Measurements from ENCODE around the gene TMEFF2. TPM values are rescaled to one million over a fixed set of nuclear protein-coding genes. Genes with fewer than 3 reads are reported as not detected.

The TMEFF2 gene
- total and polyA plus RNA-seq, 3 donors from 2014 or later = 2.2 to 3.0 (median 2.7) TPM

- DNase-seq = no peak
- Histone ChIP-seq H3K27ac (no peak overlapping the region), H3K27me3 (no peaks in the 10 kb centered on the region), H3K4me3 (no peak overlapping the region), H3K9me3 (no peaks in the 10 kb centered on the region), H3K4me1 (no peaks in the 10 kb centered on the region), H3K36me3 (ENCODE audit: low read depth, missing control alignments) (no peaks in the 10 kb centered on the region)
- intact Hi-C loops (cut with DNase I; ENCODE audit: low total_unique reads) = no loop called here
- TF ChIP-seq, protein P1, sequence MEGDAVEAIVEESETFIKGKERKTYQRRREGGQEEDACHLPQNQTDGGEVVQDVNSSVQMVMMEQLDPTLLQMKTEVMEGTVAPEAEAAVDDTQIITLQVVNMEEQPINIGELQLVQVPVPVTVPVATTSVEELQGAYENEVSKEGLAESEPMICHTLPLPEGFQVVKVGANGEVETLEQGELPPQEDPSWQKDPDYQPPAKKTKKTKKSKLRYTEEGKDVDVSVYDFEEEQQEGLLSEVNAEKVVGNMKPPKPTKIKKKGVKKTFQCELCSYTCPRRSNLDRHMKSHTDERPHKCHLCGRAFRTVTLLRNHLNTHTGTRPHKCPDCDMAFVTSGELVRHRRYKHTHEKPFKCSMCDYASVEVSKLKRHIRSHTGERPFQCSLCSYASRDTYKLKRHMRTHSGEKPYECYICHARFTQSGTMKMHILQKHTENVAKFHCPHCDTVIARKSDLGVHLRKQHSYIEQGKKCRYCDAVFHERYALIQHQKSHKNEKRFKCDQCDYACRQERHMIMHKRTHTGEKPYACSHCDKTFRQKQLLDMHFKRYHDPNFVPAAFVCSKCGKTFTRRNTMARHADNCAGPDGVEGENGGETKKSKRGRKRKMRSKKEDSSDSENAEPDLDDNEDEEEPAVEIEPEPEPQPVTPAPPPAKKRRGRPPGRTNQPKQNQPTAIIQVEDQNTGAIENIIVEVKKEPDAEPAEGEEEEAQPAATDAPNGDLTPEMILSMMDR (IDR thresholded peaks at IDR 0.05) = no peak
- TF ChIP-seq POLR2A (IDR thresholded peaks at IDR 0.05) = no peak
These were observed 176.9 kb downstream of the TMEFF2 start for GRCh38 chr2:192017844-192018243.

- 97 to 100% methylated on average over 1 of the region's 1 CpG for WGBS, 2 donors
- Histone ChIP-seq H3K4me3 (no peak overlapping the region), H3K27me3 (no peaks in the 10 kb centered on the region), H3K36me3 (ENCODE audit: low read depth, missing control alignments) (no peaks in the 10 kb centered on the region), H3K27ac (no peak overlapping the region), H3K9me3 (no peaks in the 10 kb centered on the region), H3K4me1 (no peaks in the 10 kb centered on the region)
- intact Hi-C loops (cut with DNase I; ENCODE audit: low total_unique reads) = no loop called here
- no peak for TF ChIP-seq POLR2A (IDR thresholded peaks at IDR 0.05)
- TF ChIP-seq, protein P1 (IDR thresholded peaks at IDR 0.05) = no peak
- no peak for DNase-seq
These were observed 178.5 kb downstream of the TMEFF2 start for GRCh38 chr2:192016265-192016664.

GRCh38 chr2:192013211-192013610 is 181.5 kb downstream of the TMEFF2 start:
- no peaks in the 10 kb centered on the region for H3K9me3 ChIP-seq
- H3K4me3 ChIP-seq = no peak overlapping the region
- no peaks in the 10 kb centered on the region for H3K4me1 ChIP-seq
- DNase-seq = no peak
- TF ChIP-seq POLR2A (IDR thresholded peaks at IDR 0.05) = no peak
- TF ChIP-seq, protein P1 (IDR thresholded peaks at IDR 0.05) = no peak
- intact Hi-C loops (cut with DNase I; ENCODE audit: low total_unique reads) = no loop called here
- no peaks in the 10 kb centered on the region for H3K27me3 ChIP-seq
- WGBS, 2 donors = 93 to 98% methylated on average over 6 of the region's 6 CpGs
- no peaks in the 10 kb centered on the region for H3K36me3 ChIP-seq (ENCODE audit: low read depth, missing control alignments)
- no peak overlapping the region for H3K27ac ChIP-seq

- Histone ChIP-seq H3K4me3 (no peak overlapping the region), H3K36me3 (ENCODE audit: low read depth, missing control alignments) (no peaks in the 10 kb centered on the region), H3K27ac (no peak overlapping the region), H3K4me1 (no peaks in the 10 kb centered on the region), H3K9me3 (no peaks in the 10 kb centered on the region), H3K27me3 (no peaks in the 10 kb centered on the region)
- DNase-seq = no peak
- intact Hi-C loops (cut with DNase I; ENCODE audit: low total_unique reads) = no loop called here
- TF ChIP-seq, protein P1 (IDR thresholded peaks at IDR 0.05) = no peak
- no peak for TF ChIP-seq POLR2A (IDR thresholded peaks at IDR 0.05)
- 58 to 61% methylated on average over 1 of the region's 1 CpG for WGBS, 2 donors
These were observed 183.5 kb downstream of the TMEFF2 start for GRCh38 chr2:192011196-192011595.

- TF ChIP-seq, protein P1 (IDR thresholded peaks at IDR 0.05) = no peak
- no peak for TF ChIP-seq POLR2A (IDR thresholded peaks at IDR 0.05)
- Histone ChIP-seq H3K4me1 (no peaks in the 10 kb centered on the region), H3K36me3 (ENCODE audit: low read depth, missing control alignments) (no peaks in the 10 kb centered on the region), H3K27ac (no peak overlapping the region), H3K9me3 (no peaks in the 10 kb centered on the region), H3K4me3 (no peak overlapping the region), H3K27me3 (no peaks in the 10 kb centered on the region)
- DNase-seq = no peak
- intact Hi-C loops (cut with DNase I; ENCODE audit: low total_unique reads) = no loop called here
- WGBS, 2 donors = 54 to 56% methylated on average over 5 of the region's 5 CpGs
These were observed 184.7 kb downstream of the TMEFF2 start for GRCh38 chr2:192010073-192010472.
